Uterus (tissue), 4 donors: ENCODE measurements around the gene SPACA4. TPM values are rescaled to one million over a fixed set of nuclear protein-coding genes. Genes with fewer than 3 reads are reported as not detected.
A peak's percentile ranks its signal among the peaks of the same experiment; 100 is the strongest.

Experiments
- DNase-seq, 2 donors: peaks; one replicate each; pipeline ENCODE4 v3.0.0-alpha.2; 2019 to 2020
- H3K27ac ChIP-seq, 2 donors: fragments of 200-600 bp; sonication (generic); 1 replicate in 1 of 2; 2 replicates in 1 of 2; pipeline ENCODE4 v1.5.1; 2016 to 2018
- H3K27me3 ChIP-seq, 2 donors: fragments of 200-600 bp; sonication (generic); one replicate each; pipeline ENCODE4 v1.5.1; 2018 to 2019; ENCODE audit warnings: control low read depth in 1 of 2
- H3K36me3 ChIP-seq, 2 donors: fragments of 200-600 bp; sonication (generic); one replicate each; pipeline ENCODE4 v1.5.1; 2019; ENCODE audit warnings: control low read depth in 1 of 2
- H3K4me1 ChIP-seq, 2 donors: fragments of 200-600 bp; sonication (generic); one replicate each; pipeline ENCODE4 v1.5.1; 2018 to 2019; ENCODE audit warnings: control low read depth in 1 of 2
- H3K4me3 ChIP-seq, 2 donors: fragments of 200-600 bp; sonication (generic); 1 replicate in 1 of 2; 2 replicates in 1 of 2; pipeline ENCODE4 v1.5.1; 2018 to 2019; ENCODE audit warnings: mild to moderate bottlenecking in 1 of 2
- H3K9me3 ChIP-seq, 2 donors: fragments of 200-600 bp; sonication (generic); one replicate each; pipeline ENCODE4 v1.5.1; 2019; ENCODE audit warnings: control low read depth in 1 of 2
- POLR2A ChIP-seq, 2 donors: fragments of 450-650 bp; IDR thresholded peaks; one replicate each; pipeline ENCODE4 v1.6.1; 2016; ENCODE audit warnings: antibody characterized with exemption in 2 of 2, mild to moderate bottlenecking in 1 of 2, moderate library complexity in 1 of 2
- intact Hi-C: fragments of 100-400 bp; cut with DNase I; formaldehyde crosslinking; loops from one replicate; pipeline ENCODE4 v1.15.1; 2023; ENCODE audit warnings: low total_unique reads
- total RNA-seq, 4 donors: library from RNA; depleted of rRNA in 3 of 4; stranded (reverse); fragments of >200 nt in 3 of 4; gene quantifications; one replicate each; pipeline versions ENCODE4 v1.1.0 to v1.2.4, GENCODE V29; 2014 to 2023
- TF ChIP-seq, protein P1 (sequence below), 4 experiments: fragments of 200-600 bp in 2 of 4; fragments of 450-650 bp in 2 of 4; sonication (generic) in 2 of 4; IDR thresholded peaks; one replicate each; pipeline ENCODE4 v1.5.1; 2016 to 2019; ENCODE audit warnings: antibody characterized with exemption in 4 of 4, mild to moderate bottlenecking in 2 of 4, moderate library complexity in 1 of 4
- donor health status: DM: yes; HTN: yes; CAD: no.

The SPACA4 gene
- total RNA-seq, 4 donors from 2014 or later, result not detected

DNA sequence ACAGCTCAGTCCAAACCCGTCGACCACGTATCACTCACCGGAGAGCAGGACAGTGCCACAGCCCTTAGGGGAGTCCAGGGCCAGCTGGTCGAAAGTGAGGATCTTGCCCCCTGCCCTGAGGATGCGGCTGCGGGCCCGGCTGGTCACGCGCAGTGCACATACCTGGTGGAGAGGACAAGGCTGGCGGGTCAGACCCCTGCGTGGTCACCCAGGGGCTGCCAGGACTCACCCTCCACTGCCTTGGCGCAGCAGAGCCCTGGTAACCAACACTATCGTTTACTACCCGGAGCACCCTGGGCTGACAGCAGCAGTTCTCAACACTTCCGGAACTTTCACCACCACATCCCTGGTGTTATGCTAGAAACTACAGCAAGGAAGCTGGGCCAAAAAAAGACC, 9.5 kb downstream of the SPACA4 start:
- TF ChIP-seq POLR2A (IDR thresholded peaks at IDR 0.05), result no peak
- TF ChIP-seq, protein P1, sequence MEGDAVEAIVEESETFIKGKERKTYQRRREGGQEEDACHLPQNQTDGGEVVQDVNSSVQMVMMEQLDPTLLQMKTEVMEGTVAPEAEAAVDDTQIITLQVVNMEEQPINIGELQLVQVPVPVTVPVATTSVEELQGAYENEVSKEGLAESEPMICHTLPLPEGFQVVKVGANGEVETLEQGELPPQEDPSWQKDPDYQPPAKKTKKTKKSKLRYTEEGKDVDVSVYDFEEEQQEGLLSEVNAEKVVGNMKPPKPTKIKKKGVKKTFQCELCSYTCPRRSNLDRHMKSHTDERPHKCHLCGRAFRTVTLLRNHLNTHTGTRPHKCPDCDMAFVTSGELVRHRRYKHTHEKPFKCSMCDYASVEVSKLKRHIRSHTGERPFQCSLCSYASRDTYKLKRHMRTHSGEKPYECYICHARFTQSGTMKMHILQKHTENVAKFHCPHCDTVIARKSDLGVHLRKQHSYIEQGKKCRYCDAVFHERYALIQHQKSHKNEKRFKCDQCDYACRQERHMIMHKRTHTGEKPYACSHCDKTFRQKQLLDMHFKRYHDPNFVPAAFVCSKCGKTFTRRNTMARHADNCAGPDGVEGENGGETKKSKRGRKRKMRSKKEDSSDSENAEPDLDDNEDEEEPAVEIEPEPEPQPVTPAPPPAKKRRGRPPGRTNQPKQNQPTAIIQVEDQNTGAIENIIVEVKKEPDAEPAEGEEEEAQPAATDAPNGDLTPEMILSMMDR (IDR thresholded peaks at IDR 0.05), result no peak
- Histone ChIP-seq H3K4me1 (peaks cover 8 to 11% of the 10 kb centered on the region in 2 donors), H3K27me3 (no peaks in the 10 kb centered on the region), H3K27ac (no peak overlapping the region), H3K9me3 (no peaks in the 10 kb centered on the region), H3K4me3 (no peak overlapping the region), H3K36me3 (no peaks in the 10 kb centered on the region)
- DNase-seq, result no peak
- intact Hi-C loops, result loop anchor here (10.0 kb wide), 2 partner anchors 121 to 1131 kb away; partner anchors contain the start of gene KPTN

DNA sequence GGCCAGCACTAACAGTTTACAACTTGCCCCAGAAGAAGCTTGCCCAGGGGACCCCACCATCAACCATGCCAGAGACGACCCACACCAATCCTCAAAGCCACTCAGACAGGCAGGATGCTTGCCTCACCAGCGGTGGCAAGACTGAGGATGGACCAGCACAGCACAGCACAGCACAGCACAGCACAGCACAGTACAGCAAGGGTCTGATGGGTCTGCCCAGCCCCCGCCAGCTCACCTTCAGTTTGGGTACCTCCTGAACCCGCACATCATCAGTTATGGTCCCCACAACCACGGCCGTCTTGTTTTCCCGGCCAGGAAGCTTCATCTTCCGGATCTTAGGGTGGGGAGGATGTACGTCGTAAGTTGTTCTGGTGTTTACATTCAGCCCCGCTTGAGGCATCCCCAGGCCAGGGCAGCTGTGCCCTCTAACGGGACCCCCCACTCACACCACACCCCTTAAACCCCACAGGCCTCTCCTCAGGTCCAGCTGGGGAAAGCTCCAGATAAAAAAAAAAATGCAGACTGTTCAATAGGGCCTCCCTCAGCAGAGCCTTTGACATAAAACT, 10.0 kb downstream of the SPACA4 start:
- no peak for DNase-seq
- no peak for TF ChIP-seq POLR2A (IDR thresholded peaks at IDR 0.05)
- TF ChIP-seq, protein P1 (IDR thresholded peaks at IDR 0.05), result no peak
- no peak overlapping the region for H3K4me3 ChIP-seq
- H3K4me1 ChIP-seq, result peaks cover 8 to 11% of the 10 kb centered on the region in 2 donors
- intact Hi-C loops, result loop anchor here (10.0 kb wide), 2 partner anchors 122 to 1132 kb away; partner anchors contain the start of gene KPTN
- H3K36me3 ChIP-seq, result no peaks in the 10 kb centered on the region
- no peaks in the 10 kb centered on the region for H3K27me3 ChIP-seq
- no peaks in the 10 kb centered on the region for H3K9me3 ChIP-seq
- no peak overlapping the region for H3K27ac ChIP-seq

DNA sequence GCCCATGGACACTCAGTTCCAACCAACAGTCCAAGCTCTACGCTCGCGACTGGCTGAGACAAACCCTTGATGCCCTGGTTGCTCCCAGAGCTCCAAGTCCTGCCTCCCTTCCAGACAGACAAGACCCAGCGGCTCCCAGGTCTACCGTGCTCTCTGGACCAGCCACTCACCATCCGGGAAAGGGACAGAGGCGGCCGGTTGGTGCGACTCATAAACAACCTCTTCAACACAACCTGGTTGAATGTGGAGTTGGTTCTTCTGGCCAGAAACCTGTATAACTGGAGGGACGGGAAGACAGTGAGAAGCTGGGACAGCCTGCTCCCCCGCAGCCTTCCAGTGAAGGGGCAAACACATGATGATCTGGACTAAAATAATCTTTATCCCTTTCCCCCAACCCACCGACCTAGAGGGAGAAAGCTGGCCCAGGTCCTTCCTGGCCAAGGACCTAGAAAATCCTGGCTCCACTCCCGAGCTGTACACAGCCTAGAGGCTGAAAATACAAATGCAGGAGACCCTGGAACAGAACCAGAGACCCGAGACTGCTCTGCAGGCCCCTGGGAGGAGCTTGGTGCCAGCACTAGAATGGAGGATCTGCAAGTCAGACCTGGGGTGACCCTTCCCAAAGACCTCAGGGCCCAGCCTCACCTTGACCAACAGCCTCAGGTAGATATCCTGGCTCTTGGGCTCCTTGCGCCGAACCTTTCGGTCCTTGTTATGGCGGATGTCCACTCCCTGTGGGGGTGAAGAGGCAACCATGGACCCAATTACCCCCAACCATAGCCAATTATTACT, 10.8 kb downstream of the SPACA4 start:
- intact Hi-C loops, result loop anchor here (10.0 kb wide), 2 partner anchors 123 to 1133 kb away; partner anchors contain the start of gene KPTN
- H3K4me1 ChIP-seq, result peaks cover 8 to 11% of the 10 kb centered on the region in 2 donors
- no peaks in the 10 kb centered on the region for H3K9me3 ChIP-seq
- no peak for TF ChIP-seq POLR2A (IDR thresholded peaks at IDR 0.05)
- TF ChIP-seq, protein P1 (IDR thresholded peaks at IDR 0.05), result no peak
- DNase-seq, result no peak
- no peak overlapping the region for H3K4me3 ChIP-seq
- peak overlapping the region; percentile 86 to 88 for H3K27ac ChIP-seq
- no peaks in the 10 kb centered on the region for H3K27me3 ChIP-seq
- no peaks in the 10 kb centered on the region for H3K36me3 ChIP-seq

DNA sequence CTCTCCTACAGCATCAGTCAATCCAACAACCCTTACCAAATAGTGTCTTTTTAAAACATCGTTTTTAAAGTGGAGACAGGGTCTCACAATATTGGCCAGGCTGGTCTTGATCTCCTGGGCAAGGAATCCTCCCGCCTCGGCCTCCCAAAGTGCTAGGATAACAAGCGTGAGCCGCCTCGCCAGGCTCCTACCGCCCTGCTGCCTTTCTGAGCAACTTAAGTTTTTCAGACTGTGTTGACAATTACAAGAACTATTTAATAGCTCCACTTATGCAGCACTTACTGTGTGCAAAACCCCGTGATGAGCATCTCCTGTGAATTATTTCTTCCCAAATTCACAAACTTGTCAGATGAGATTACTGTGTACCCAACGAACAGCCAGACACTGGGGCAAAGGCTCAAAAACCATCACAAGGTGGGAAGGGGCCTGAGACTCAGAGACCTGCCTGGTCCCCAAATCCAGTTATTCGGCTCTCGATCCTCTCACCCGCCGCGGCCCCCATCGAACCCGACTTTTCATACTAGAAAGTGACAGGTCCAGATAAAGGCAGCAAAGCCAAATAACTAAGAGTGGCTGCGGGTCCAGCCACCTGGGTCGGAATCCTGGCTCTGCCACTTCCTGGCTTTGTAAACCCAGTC, 11.9 kb downstream of the SPACA4 start:
- Histone ChIP-seq H3K27ac (peak overlapping the region; percentile 86 to 88), H3K4me3 (peak overlapping the region; percentile 84 to 88), H3K36me3 (no peaks in the 10 kb centered on the region), H3K9me3 (no peaks in the 10 kb centered on the region), H3K4me1 (peaks cover 8 to 15% of the 10 kb centered on the region in 2 donors), H3K27me3 (no peaks in the 10 kb centered on the region)
- intact Hi-C loops, result loop anchor here (10.0 kb wide), 2 partner anchors 124 to 1134 kb away; partner anchors contain the start of gene KPTN
- no peak for DNase-seq
- TF ChIP-seq POLR2A (IDR thresholded peaks at IDR 0.05), result no peak

DNA sequence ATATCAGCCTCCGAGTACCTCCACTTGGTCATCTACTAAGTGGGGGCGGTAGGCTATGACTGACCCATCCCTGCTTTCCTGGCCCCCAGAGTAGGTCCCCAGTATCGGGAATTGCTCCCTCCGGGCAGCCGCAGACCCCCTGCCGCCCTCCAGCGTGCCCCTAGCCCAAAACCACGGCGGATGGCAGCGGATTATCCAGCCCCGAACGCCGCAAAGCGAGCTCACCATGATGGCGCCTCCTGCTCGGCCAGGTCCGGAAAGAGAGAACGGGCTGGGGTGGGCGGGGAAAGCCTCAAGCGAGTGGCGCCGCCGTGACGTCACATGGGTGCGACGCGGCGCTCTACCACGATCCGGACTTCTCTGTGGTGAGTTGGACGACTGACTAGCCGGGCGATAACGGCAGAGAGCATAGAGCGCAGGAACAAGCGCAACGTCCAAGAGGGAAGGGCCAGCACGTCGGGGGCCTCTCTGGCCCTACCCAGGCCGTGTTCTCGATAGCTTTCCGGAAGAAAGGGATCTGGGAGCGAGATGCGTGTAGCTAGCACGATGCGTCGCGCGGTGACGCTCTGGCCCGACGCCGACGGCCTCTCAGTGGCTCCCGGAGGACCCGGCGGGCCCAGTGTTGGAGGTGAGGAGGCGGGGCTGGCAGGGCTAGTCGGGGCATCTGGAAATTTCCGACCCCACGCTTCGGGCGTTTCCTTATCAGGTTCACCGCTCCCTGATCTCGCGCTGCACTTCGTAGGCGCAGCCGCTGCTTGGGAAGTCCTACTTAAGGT, 12.6 kb downstream of the SPACA4 start, which contains the start of the genes RPL18 and SPHK2:
Gene RPL18 (minus strand): TSS at position 263 of the 776 bp plus-strand sequence. CDS start 35 bp downstream, at position 228.
Gene SPHK2 (plus strand): TSS at position 591 of the 776 bp plus-strand sequence. CDS start 1,009 bp downstream, outside the sequence.
- Histone ChIP-seq H3K9me3 (no peaks in the 10 kb centered on the region), H3K4me3 (peak within 1 kb of the TSS; percentile 84 to 88), H3K27ac (peak within 1 kb of the TSS; percentile 90 to 98), H3K36me3 (no peaks in the 10 kb centered on the region), H3K27me3 (no peaks in the 10 kb centered on the region), H3K4me1 (peaks cover 8 to 19% of the 10 kb centered on the region in 2 donors)
- intact Hi-C loops, result loop anchor here (10.0 kb wide), 2 partner anchors 124 to 1134 kb away; partner anchors contain the start of gene KPTN
- peak; percentile 98 to 99 for DNase-seq
- TF ChIP-seq, protein P1 (IDR thresholded peaks at IDR 0.05), result peak in 3 of 4 experiments; percentile 9 to 31 (median 14)
- TF ChIP-seq POLR2A (IDR thresholded peaks at IDR 0.05), result peak; percentile 77 to 93
